ENCODE results near the gene TLR1. TPM values are rescaled to one million over a fixed set of nuclear protein-coding genes. Genes with fewer than 3 reads are reported as not detected.

Gene TLR1
- total RNA-seq, 1 experiment from 2014 or later = 0.28 TPM

DNA sequence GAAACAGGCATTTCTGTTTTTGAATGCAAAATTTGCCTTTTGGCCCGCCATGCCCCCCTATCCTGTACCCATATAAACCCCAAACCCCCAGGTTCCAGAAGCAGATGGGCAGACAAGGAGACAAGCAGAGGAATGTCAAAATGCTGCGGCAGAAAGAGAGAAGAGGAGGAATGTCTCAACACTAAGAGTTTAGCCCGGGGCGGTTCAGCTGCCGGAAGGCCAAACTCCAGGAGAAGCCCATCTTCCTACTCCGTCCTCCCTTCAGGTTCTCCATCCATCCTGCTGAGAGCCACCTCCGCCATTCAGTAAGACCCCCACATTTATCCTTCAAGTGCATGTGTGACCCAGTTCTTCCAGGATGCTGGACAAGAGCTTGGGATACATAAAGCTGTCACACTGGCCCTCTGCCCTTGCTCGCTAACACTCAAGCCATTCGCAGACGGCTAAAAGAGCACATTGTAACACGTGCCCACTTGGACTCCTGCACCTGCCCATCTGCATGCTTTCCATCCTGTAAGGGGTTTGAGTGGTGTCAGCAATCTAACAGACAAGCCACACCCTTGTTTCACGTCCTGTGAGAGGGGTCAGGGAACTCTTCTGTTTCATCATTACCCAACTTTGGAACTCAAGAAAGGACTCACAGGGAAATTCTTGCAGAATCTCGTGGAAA lies 53.1 kb downstream of the TLR1 start (continued):
- TF ChIP-seq, protein P1, sequence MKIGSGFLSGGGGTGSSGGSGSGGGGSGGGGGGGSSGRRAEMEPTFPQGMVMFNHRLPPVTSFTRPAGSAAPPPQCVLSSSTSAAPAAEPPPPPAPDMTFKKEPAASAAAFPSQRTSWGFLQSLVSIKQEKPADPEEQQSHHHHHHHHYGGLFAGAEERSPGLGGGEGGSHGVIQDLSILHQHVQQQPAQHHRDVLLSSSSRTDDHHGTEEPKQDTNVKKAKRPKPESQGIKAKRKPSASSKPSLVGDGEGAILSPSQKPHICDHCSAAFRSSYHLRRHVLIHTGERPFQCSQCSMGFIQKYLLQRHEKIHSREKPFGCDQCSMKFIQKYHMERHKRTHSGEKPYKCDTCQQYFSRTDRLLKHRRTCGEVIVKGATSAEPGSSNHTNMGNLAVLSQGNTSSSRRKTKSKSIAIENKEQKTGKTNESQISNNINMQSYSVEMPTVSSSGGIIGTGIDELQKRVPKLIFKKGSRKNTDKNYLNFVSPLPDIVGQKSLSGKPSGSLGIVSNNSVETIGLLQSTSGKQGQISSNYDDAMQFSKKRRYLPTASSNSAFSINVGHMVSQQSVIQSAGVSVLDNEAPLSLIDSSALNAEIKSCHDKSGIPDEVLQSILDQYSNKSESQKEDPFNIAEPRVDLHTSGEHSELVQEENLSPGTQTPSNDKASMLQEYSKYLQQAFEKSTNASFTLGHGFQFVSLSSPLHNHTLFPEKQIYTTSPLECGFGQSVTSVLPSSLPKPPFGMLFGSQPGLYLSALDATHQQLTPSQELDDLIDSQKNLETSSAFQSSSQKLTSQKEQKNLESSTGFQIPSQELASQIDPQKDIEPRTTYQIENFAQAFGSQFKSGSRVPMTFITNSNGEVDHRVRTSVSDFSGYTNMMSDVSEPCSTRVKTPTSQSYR (CRISPR knock-in tag; IDR thresholded peaks at IDR 0.05) = no peak
- TF ChIP-seq, protein P2, sequence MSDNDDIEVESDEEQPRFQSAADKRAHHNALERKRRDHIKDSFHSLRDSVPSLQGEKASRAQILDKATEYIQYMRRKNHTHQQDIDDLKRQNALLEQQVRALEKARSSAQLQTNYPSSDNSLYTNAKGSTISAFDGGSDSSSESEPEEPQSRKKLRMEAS (CRISPR knock-in tag; IDR thresholded peaks at IDR 0.05) = no peak
- TF ChIP-seq ZNF317 (CRISPR knock-in tag; IDR thresholded peaks at IDR 0.05; ENCODE audit: borderline replicate concordance, low read depth) (no peak), MXD4 (CRISPR knock-in tag; IDR thresholded peaks at IDR 0.05; ENCODE audit: borderline replicate concordance) (no peak), ZNF138 (CRISPR knock-in tag; conservative IDR thresholded peaks at IDR 0.05) (no peak), OVOL2 (CRISPR knock-in tag; IDR thresholded peaks at IDR 0.05; ENCODE audit: borderline replicate concordance) (no peak), ZNF232 (CRISPR knock-in tag; IDR thresholded peaks at IDR 0.05) (no peak), NR1H2 (CRISPR knock-in tag; IDR thresholded peaks at IDR 0.05) (no peak), NR3C1 (CRISPR knock-in tag; conservative IDR thresholded peaks at IDR 0.05; ENCODE audit: low read depth) (no peak)
- TF ChIP-seq, protein P3, sequence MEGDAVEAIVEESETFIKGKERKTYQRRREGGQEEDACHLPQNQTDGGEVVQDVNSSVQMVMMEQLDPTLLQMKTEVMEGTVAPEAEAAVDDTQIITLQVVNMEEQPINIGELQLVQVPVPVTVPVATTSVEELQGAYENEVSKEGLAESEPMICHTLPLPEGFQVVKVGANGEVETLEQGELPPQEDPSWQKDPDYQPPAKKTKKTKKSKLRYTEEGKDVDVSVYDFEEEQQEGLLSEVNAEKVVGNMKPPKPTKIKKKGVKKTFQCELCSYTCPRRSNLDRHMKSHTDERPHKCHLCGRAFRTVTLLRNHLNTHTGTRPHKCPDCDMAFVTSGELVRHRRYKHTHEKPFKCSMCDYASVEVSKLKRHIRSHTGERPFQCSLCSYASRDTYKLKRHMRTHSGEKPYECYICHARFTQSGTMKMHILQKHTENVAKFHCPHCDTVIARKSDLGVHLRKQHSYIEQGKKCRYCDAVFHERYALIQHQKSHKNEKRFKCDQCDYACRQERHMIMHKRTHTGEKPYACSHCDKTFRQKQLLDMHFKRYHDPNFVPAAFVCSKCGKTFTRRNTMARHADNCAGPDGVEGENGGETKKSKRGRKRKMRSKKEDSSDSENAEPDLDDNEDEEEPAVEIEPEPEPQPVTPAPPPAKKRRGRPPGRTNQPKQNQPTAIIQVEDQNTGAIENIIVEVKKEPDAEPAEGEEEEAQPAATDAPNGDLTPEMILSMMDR (IDR thresholded peaks at IDR 0.05) = no peak
- TF ChIP-seq, protein P4, sequence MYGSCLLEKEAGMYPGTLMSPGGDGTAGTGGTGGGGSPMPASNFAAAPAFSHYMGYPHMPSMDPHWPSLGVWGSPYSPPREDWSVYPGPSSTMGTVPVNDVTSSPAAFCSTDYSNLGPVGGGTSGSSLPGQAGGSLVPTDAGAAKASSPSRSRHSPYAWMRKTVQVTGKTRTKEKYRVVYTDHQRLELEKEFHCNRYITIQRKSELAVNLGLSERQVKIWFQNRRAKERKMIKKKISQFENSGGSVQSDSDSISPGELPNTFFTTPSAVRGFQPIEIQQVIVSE (CRISPR knock-in tag; IDR thresholded peaks at IDR 0.05; ENCODE audit: borderline replicate concordance) = no peak
- TF ChIP-seq, protein P5, sequence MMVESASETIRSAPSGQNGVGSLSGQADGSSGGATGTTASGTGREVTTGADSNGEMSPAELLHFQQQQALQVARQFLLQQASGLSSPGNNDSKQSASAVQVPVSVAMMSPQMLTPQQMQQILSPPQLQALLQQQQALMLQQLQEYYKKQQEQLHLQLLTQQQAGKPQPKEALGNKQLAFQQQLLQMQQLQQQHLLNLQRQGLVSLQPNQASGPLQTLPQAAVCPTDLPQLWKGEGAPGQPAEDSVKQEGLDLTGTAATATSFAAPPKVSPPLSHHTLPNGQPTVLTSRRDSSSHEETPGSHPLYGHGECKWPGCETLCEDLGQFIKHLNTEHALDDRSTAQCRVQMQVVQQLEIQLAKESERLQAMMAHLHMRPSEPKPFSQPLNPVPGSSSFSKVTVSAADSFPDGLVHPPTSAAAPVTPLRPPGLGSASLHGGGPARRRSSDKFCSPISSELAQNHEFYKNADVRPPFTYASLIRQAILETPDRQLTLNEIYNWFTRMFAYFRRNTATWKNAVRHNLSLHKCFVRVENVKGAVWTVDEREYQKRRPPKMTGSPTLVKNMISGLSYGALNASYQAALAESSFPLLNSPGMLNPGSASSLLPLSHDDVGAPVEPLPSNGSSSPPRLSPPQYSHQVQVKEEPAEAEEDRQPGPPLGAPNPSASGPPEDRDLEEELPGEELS (CRISPR knock-in tag; IDR thresholded peaks at IDR 0.05) = no peak

DNA sequence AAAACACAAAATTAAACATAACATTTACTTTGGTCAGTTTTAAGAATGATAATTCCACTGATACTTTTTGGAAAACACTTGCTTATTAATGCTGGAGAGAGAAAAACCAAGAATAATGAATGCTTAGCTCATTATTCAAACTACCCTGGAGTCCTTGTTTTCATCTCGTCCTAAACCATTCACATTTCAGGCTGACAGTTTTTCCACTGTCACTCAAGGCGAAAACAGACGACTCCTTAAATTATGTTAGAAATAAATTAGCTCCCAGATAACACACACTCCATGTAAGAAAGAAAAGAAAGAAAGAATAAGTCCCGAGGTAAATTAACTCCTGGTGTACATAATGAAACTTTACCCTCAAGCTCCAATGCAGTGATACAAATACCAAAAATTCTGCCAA lies 55.3 kb downstream of the TLR1 start:
- DNase-seq (ENCODE audit: low spot score) = no peak
- peaks cover 16% of the 10 kb centered on the region for H3K36me3 Mint-ChIP-seq
- ChIA-PET POLR2A (no interaction called here), CTCF (interaction anchor here (0.7 kb wide), 1 partner anchor 10 kb away, joined by 3 read pairs; no protein-coding TSS in a partner anchor)
- peaks cover 4% of the 10 kb centered on the region; the same call in 1 of the 2 replicates for H3K27me3 Mint-ChIP-seq (ENCODE audit: low read depth)
- H3K9me3 Mint-ChIP-seq = peaks cover 20% of the 10 kb centered on the region
- peaks cover 6% of the 10 kb centered on the region for H3K4me1 Mint-ChIP-seq
- no peak for ATAC-seq
- no peak overlapping the region for H3K4me3 Mint-ChIP-seq
- no peak overlapping the region for H3K27ac Mint-ChIP-seq
- TF ChIP-seq, protein P6, sequence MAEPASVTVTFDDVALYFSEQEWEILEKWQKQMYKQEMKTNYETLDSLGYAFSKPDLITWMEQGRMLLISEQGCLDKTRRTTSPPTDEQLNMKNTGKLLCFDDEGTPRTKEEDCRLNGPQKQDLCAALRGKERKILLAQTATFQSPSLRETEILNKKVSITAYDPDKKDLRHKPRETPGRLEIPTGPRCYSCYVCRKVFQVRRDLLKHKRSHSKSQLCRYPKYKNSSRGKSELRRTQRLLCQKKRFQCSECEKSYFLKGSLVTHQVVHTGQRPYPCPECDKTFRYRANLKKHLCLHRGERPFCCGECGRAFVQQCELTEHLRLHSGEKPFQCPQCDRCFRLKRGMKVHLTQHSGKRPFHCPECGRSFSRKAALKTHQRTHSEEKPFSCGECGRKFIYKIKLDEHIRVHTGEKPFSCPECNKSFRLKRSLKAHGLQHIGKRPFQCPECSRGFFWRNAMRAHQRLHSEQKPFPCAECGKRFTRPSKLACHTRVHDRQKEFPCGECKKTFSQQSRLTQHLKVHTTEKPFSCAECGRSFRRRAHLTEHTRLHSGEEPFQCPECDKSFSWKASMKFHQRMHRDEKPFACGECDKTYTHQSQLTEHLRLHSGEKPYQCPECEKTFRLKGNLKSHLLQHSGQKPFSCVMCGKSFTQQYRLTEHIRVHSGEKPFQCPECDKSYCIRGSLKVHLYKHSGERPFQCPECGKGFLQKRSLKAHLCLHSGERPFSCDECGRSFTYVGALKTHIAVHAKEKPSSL (CRISPR knock-in tag; conservative IDR thresholded peaks at IDR 0.05) = no peak
- TF ChIP-seq FOXK1 (CRISPR knock-in tag; IDR thresholded peaks at IDR 0.05) = no peak
- TF ChIP-seq ZNF396 (CRISPR knock-in tag; IDR thresholded peaks at IDR 0.05; ENCODE audit: borderline replicate concordance) = no peak
- TF ChIP-seq, protein P7, sequence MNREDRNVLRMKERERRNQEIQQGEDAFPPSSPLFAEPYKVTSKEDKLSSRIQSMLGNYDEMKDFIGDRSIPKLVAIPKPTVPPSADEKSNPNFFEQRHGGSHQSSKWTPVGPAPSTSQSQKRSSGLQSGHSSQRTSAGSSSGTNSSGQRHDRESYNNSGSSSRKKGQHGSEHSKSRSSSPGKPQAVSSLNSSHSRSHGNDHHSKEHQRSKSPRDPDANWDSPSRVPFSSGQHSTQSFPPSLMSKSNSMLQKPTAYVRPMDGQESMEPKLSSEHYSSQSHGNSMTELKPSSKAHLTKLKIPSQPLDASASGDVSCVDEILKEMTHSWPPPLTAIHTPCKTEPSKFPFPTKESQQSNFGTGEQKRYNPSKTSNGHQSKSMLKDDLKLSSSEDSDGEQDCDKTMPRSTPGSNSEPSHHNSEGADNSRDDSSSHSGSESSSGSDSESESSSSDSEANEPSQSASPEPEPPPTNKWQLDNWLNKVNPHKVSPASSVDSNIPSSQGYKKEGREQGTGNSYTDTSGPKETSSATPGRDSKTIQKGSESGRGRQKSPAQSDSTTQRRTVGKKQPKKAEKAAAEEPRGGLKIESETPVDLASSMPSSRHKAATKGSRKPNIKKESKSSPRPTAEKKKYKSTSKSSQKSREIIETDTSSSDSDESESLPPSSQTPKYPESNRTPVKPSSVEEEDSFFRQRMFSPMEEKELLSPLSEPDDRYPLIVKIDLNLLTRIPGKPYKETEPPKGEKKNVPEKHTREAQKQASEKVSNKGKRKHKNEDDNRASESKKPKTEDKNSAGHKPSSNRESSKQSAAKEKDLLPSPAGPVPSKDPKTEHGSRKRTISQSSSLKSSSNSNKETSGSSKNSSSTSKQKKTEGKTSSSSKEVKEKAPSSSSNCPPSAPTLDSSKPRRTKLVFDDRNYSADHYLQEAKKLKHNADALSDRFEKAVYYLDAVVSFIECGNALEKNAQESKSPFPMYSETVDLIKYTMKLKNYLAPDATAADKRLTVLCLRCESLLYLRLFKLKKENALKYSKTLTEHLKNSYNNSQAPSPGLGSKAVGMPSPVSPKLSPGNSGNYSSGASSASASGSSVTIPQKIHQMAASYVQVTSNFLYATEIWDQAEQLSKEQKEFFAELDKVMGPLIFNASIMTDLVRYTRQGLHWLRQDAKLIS (CRISPR knock-in tag; IDR thresholded peaks at IDR 0.05; ENCODE audit: borderline replicate concordance) = no peak
- TF ChIP-seq NFYB (CRISPR knock-in tag; conservative IDR thresholded peaks at IDR 0.05; ENCODE audit: low read depth) = no peak
